Left colon (tissue), 2 donors: ENCODE results near the gene LRTM2. TPM values are rescaled to one million over a fixed set of nuclear protein-coding genes. Genes with fewer than 3 reads are reported as not detected.

Source experiments
- ATAC-seq: fragments of 200-7000 bp; cut with Tn5 transposase; one replicate; pipeline ENCODE4 v1.9.1; 2020; ENCODE audit warnings: mild to moderate bottlenecking, moderate library complexity
- DNase-seq, 2 donors: peaks; one replicate each; pipeline ENCODE4 v3.0.0-alpha.2; 2020
- intact Hi-C, 2 donors: fragments of 100-400 bp; cut with DNase I in 1 of 2; cut with micrococcal nuclease in 1 of 2; formaldehyde crosslinking; loops; one replicate each; pipeline versions ENCODE4 v1.11.2 to v1.14.0; 2022; cut with DNase I, micrococcal nuclease
- total RNA-seq, 2 donors: library from RNA; stranded (reverse); fragmentation: NEBNext Ultra II Directional; extraction: Animal tissue kit (Norgen Biotek cat#: 25700); gene quantifications; one replicate each; pipeline ENCODE4 v1.2.1, GENCODE V29; 2021
- donor health status: DM: no; HTN: no; CAD: no.
- donor health status: DM: yes; HTN: yes; CAD: no.

LRTM2 gene
- total RNA-seq, 2 donors from 2014 or later = not detected

- intact Hi-C loops = no loop called here
- ATAC-seq (no peak), DNase-seq (no peak)
These were observed 50.9 kb downstream of the LRTM2 start for GRCh38 chr12:1870998-1871917.

- DNase-seq = no peak
- intact Hi-C loops = no loop called here
- ATAC-seq = no peak
These were observed 51.6 kb downstream of the LRTM2 start for GRCh38 chr12:1872001-1872400.

- DNase-seq = no peak
- intact Hi-C loops = no loop called here
These were observed 52.1 kb downstream of the LRTM2 start for GRCh38 chr12:1872448-1872847.

GRCh38 chr12:1873531-1874510 lies 53.5 kb downstream of the LRTM2 start:
- intact Hi-C loops = no loop called here
- no peak for DNase-seq
- no peak for ATAC-seq

More at GRCh38 chr12:1872448-1872847, 52.1 kb downstream of the LRTM2 start:
- ATAC-seq = no peak

GRCh38 chr12:1875608-1876007 lies 55.2 kb downstream of the LRTM2 start:
- no peak for DNase-seq
- intact Hi-C loops = no loop called here
- no peak for ATAC-seq

- intact Hi-C loops = no loop called here
- DNase-seq (no peak), ATAC-seq (no peak)
These were observed 55.7 kb downstream of the LRTM2 start for GRCh38 chr12:1876086-1876485.

GRCh38 chr12:1877169-1877878 lies 57.0 kb downstream of the LRTM2 start:
- DNase-seq (no peak), ATAC-seq (no peak)
- intact Hi-C loops = no loop called here

GRCh38 chr12:1878214-1878613 lies 57.8 kb downstream of the LRTM2 start:
- DNase-seq = no peak
- ATAC-seq = no peak
- intact Hi-C loops = no loop called here

- DNase-seq = no peak
- intact Hi-C loops = no loop called here
These were observed 58.3 kb downstream of the LRTM2 start for GRCh38 chr12:1878695-1879094.

GRCh38 chr12:1879633-1880032 lies 59.3 kb downstream of the LRTM2 start:
- DNase-seq (no peak), ATAC-seq (no peak)
- intact Hi-C loops = no loop called here

More at GRCh38 chr12:1878695-1879094, 58.3 kb downstream of the LRTM2 start:
- ATAC-seq = no peak

- intact Hi-C loops = no loop called here
- ATAC-seq (no peak), DNase-seq (no peak)
These were observed 59.9 kb downstream of the LRTM2 start for GRCh38 chr12:1880153-1880845.

GRCh38 chr12:1880876-1881275 lies 60.5 kb downstream of the LRTM2 start:
- DNase-seq (no peak), ATAC-seq (no peak)

GRCh38 chr12:1881301-1881700 lies 60.9 kb downstream of the LRTM2 start:
- ATAC-seq (no peak), DNase-seq (no peak)
- intact Hi-C loops = no loop called here

More at GRCh38 chr12:1880876-1881275, 60.5 kb downstream of the LRTM2 start:
- intact Hi-C loops = no loop called here

GRCh38 chr12:1881936-1882335 lies 61.6 kb downstream of the LRTM2 start:
- ATAC-seq (no peak), DNase-seq (no peak)
- intact Hi-C loops = no loop called here

GRCh38 chr12:1882405-1882804 lies 62.0 kb downstream of the LRTM2 start:
- ATAC-seq = no peak
- intact Hi-C loops = no loop called here
- DNase-seq = no peak

GRCh38 chr12:1882850-1883470 lies 62.6 kb downstream of the LRTM2 start:
- no peak for ATAC-seq
- DNase-seq = no peak
- intact Hi-C loops = no loop called here

GRCh38 chr12:1883513-1883912 lies 63.1 kb downstream of the LRTM2 start:
- intact Hi-C loops = no loop called here
- ATAC-seq = no peak
- no peak for DNase-seq

GRCh38 chr12:1884651-1885050 lies 64.3 kb downstream of the LRTM2 start:
- DNase-seq (no peak), ATAC-seq (no peak)
- intact Hi-C loops = no loop called here
